ENCODE results near the gene C18orf32.
"Not testable (repeated sequence)": the region's sequence is repeated elsewhere in the genome, so short reads cannot be mapped to it uniquely, and the experiment has no call there.

Gene C18orf32

GRCh38 chr18:49486953-49487710 is at the start of gene C18orf32:
TSS of gene C18orf32 (minus strand) at chr18:49487234. CDS start at chr18:49483748, 3,486 bp downstream.
- DNase-seq (ENCODE audit: low read depth, low spot score), result peak; percentile 83

GRCh38 chr18:49534846-49535601 is 48.0 kb upstream of the C18orf32 start:
- DNase-seq (ENCODE audit: low read depth, low spot score), result no peak

GRCh38 chr18:49531678-49532153 is 44.7 kb upstream of the C18orf32 start:
- DNase-seq (ENCODE audit: low read depth, low spot score), result no peak

GRCh38 chr18:49529596-49529995 is 42.6 kb upstream of the C18orf32 start:
- no peak for DNase-seq (ENCODE audit: low read depth, low spot score)

GRCh38 chr18:49527631-49528327 is 40.7 kb upstream of the C18orf32 start:
- no peak for DNase-seq (ENCODE audit: low read depth, low spot score)

GRCh38 chr18:49525981-49526380 is 38.9 kb upstream of the C18orf32 start:
- DNase-seq (ENCODE audit: low read depth, low spot score), result no peak

- no peak for DNase-seq (ENCODE audit: low read depth, low spot score)
Observed at GRCh38 chr18:49524951-49525350, 37.9 kb upstream of the C18orf32 start.

- DNase-seq (ENCODE audit: low read depth, low spot score), result no peak
Observed at GRCh38 chr18:49524349-49524748, 37.3 kb upstream of the C18orf32 start.

GRCh38 chr18:49523580-49524093 is 36.6 kb upstream of the C18orf32 start:
- not testable (repeated sequence) for DNase-seq (ENCODE audit: low read depth, low spot score)

- DNase-seq (ENCODE audit: low read depth, low spot score), result no peak
Observed at GRCh38 chr18:49521216-49521835, 34.3 kb upstream of the C18orf32 start.

- DNase-seq (ENCODE audit: low read depth, low spot score), result no peak
Observed at GRCh38 chr18:49520661-49521145, 33.7 kb upstream of the C18orf32 start.

- no peak for DNase-seq (ENCODE audit: low read depth, low spot score)
Observed at GRCh38 chr18:49519101-49519971, 32.3 kb upstream of the C18orf32 start.

- DNase-seq (ENCODE audit: low read depth, low spot score), result no peak
Observed at GRCh38 chr18:49517483-49517882, 30.4 kb upstream of the C18orf32 start.

GRCh38 chr18:49515516-49515915 is 28.5 kb upstream of the C18orf32 start:
- DNase-seq (ENCODE audit: low read depth, low spot score), result no peak

- DNase-seq (ENCODE audit: low read depth, low spot score), result not testable (repeated sequence)
Observed at GRCh38 chr18:49515003-49515402, 28.0 kb upstream of the C18orf32 start.

- DNase-seq (ENCODE audit: low read depth, low spot score), result no peak
Observed at GRCh38 chr18:49514577-49514976, 27.5 kb upstream of the C18orf32 start.

GRCh38 chr18:49512876-49513275 is 25.8 kb upstream of the C18orf32 start:
- not testable (repeated sequence) for DNase-seq (ENCODE audit: low read depth, low spot score)

- no peak for DNase-seq (ENCODE audit: low read depth, low spot score)
Observed at GRCh38 chr18:49510393-49511115, 23.5 kb upstream of the C18orf32 start.

- not testable (repeated sequence) for DNase-seq (ENCODE audit: low read depth, low spot score)
Observed at GRCh38 chr18:49506438-49506837, 19.4 kb upstream of the C18orf32 start.

- DNase-seq (ENCODE audit: low read depth, low spot score), result no peak
Observed at GRCh38 chr18:49503931-49504330, 16.9 kb upstream of the C18orf32 start.
